Activated CD4-positive, alpha-beta memory T cell treated with anti-CD3 and anti-CD28 coated beads for 36 hours (primary cell): ENCODE measurements around the gene PCDHB14. TPM values are rescaled to one million over a fixed set of nuclear protein-coding genes. Genes with fewer than 3 reads are reported as not detected.

ENCODE experiments used
- CTCF ChIA-PET: fragments of 350-600 bp; sonication (Branson Sonifier 250); formaldehyde crosslinking; loops from one replicate; lab custom pipeline; 2021; ENCODE audit warnings: antibody characterized with exemption, inconsistent platforms; lab: Charles Lee
- POLR2A ChIA-PET: fragments of 350-600 bp; sonication (Branson Sonifier 250); formaldehyde crosslinking; loops from one replicate; lab custom pipeline; 2021; ENCODE audit warnings: antibody characterized with exemption; lab: Charles Lee
- DNase-seq: peaks from one replicate; pipeline ENCODE4 v3.0.0-alpha.2; 2020
- H3K27ac Mint-ChIP-seq: one replicate; pipeline ENCODE4 v1.8.0; 2021; ENCODE audit warnings: mixed read lengths
- H3K27me3 Mint-ChIP-seq: one replicate; pipeline ENCODE4 v1.8.0; 2021; ENCODE audit warnings: mixed read lengths
- H3K36me3 Mint-ChIP-seq: one replicate; pipeline ENCODE4 v1.8.0; 2021; ENCODE audit warnings: mixed read lengths
- H3K4me1 Mint-ChIP-seq: one replicate; pipeline ENCODE4 v1.8.0; 2021; ENCODE audit warnings: low read depth, mixed read lengths
- H3K4me3 Mint-ChIP-seq: one replicate; pipeline ENCODE4 v1.8.0; 2021; ENCODE audit warnings: mild to moderate bottlenecking, mixed read lengths
- H3K9me3 Mint-ChIP-seq: one replicate; pipeline ENCODE4 v1.8.0; 2021; ENCODE audit warnings: mixed read lengths
- intact Hi-C: fragments of 100-400 bp; cut with micrococcal nuclease; formaldehyde crosslinking; loops from one replicate; pipeline ENCODE4 v1.15.1; 2023
- total RNA-seq, 2 experiments: library from RNA; stranded (reverse); gene quantifications; one replicate each; pipeline ENCODE4 v1.2.3, GENCODE V29; 2021

PCDHB14 gene
- total RNA-seq, 2 experiments from 2014 or later = not detected

DNA sequence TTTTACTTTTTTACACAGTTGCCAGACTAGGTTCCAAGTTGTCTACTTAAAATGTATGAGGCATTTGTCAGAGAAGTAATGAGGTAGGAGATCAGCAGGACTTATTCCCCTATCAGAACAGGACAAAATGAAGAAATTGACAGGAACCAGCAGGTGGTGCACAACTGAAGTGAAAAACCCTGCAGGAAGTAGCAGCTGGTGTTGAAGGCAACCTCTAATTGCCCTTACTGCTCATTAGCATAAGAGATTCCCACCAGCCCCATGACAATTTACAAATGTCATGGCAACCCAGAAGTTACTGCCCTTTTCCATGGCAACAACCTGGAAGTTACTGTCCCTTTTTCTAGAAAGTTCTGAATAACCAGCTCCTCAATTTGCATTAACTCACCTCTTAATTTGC is 27.4 kb downstream of the PCDHB14 start:
- no peak overlapping the region for H3K4me3 Mint-ChIP-seq

DNA sequence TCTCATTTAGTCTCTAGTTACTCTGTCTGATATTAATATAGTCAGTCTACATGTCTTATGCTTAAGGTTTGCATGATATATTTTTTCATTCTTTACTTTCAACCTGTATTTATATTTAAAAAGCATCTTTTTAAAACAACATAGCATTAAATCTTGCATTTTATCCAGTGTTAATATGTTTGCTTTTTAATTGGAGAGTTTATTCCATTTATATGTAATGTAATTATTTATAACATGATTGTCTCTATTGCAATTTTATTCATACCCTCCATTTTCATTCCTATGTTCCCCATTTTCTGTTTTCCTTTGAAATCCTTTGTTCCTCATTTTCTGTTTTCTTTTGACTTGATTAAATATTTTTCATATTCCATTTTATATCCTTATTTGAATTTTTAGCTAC is 35.3 kb downstream of the PCDHB14 start:
- ChIA-PET POLR2A (no interaction called here), CTCF (no interaction called here)
- Mint-ChIP-seq H3K4me3 (no peak overlapping the region), H3K4me1 (no peaks in the 10 kb centered on the region), H3K36me3 (peaks cover 45% of the 10 kb centered on the region), H3K9me3 (peaks cover 91% of the 10 kb centered on the region), H3K27ac (no peak overlapping the region), H3K27me3 (no peaks in the 10 kb centered on the region)
- intact Hi-C loops = no loop called here
- DNase-seq = no peak

More for the DNA sequence above, 27.4 kb downstream of the PCDHB14 start:
- intact Hi-C loops = no loop called here
- Mint-ChIP-seq H3K36me3 (peaks cover 27% of the 10 kb centered on the region), H3K9me3 (peaks cover 80% of the 10 kb centered on the region), H3K27ac (no peak overlapping the region), H3K4me1 (no peaks in the 10 kb centered on the region), H3K27me3 (no peaks in the 10 kb centered on the region)
- ChIA-PET POLR2A (no interaction called here), CTCF (interaction anchor here (1.2 kb wide), 1 partner anchor 70 kb away, joined by 4 read pairs; the partner anchor contains the start of gene TAF7)
- DNase-seq = no peak

DNA sequence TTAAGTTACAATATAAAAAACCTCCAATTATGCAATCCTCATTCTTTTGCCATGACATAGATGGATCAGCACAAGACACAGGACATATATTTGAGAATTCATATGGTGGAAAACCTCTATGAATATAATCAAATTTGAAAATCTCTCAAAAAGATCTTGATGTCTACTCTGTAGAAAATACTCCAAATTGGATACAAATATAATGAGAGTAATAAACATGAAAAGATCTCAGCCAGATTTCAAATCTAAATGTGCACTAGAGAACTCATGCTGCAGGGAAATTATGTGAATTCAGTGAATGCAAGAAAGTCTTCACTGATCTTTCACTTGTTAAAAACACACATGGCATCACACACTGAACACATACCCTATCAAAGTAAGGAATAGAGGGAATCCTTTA is 35.8 kb downstream of the PCDHB14 start:
- peaks cover 91% of the 10 kb centered on the region for H3K9me3 Mint-ChIP-seq

DNA sequence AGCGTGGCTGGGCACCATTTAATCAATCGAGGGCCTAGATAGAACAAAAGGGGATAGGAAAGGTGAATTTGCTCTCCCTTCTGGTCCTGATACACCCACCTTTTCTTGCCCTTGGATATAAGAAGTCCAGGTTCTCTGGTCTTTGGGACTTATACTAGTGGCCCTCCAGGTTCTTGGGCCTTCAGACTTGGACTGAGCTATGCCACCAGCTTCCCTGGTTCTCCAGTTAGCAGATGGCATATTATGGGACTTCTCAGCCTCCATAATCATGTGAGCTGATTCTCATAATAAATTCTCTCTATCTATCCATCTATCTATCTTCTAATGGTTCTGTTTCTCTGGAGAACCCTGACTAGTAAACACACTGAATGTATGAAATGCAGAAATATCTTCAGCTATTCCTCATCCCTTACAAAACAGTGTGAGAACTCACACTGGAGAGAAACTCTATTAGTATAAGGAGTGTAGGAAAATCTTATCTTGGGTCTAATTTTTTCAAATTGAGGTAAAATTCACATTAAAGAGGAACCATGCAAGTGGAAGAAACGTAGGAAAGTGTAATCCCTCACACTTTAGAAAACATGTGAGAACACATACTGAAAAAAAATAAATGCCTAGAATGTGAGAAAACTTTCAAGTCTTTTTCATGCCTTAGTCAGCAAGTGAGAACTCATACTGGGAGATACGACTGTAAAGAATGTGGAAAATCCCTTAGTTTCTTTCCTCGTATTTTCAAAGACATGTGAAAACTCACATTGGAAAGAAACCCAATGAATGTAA is 37.5 kb downstream of the PCDHB14 start:
- POLR2A ChIA-PET = no interaction called here
- peaks cover 88% of the 10 kb centered on the region for H3K9me3 Mint-ChIP-seq
- intact Hi-C loops = no loop called here

More for the DNA sequence above, 35.8 kb downstream of the PCDHB14 start:
- Mint-ChIP-seq H3K27ac (no peak overlapping the region), H3K4me3 (no peak overlapping the region), H3K27me3 (no peaks in the 10 kb centered on the region), H3K4me1 (no peaks in the 10 kb centered on the region), H3K36me3 (peaks cover 47% of the 10 kb centered on the region)
- DNase-seq = no peak
- ChIA-PET POLR2A (no interaction called here), CTCF (no interaction called here)
- intact Hi-C loops = no loop called here

DNA sequence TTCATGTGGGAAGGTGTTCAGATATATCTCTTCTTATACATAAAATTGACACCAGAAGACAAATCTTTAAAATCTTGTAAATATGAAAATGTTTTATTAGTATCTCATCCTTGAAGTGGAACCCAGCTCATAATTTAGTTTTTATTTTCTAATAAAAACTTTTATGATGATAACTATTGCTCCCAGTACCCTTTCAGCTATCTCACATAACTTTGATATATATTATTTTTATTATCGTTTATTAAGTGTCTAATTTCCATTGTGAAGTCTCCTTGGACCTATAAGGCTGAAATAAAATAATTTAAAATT is 38.0 kb downstream of the PCDHB14 start:
- no peak for DNase-seq
- no peak overlapping the region for H3K4me3 Mint-ChIP-seq
- intact Hi-C loops = no loop called here
- peaks cover 56% of the 10 kb centered on the region for H3K36me3 Mint-ChIP-seq
- H3K27ac Mint-ChIP-seq = no peak overlapping the region
- ChIA-PET CTCF (no interaction called here), POLR2A (no interaction called here)
- peaks cover 88% of the 10 kb centered on the region for H3K9me3 Mint-ChIP-seq
- no peaks in the 10 kb centered on the region for H3K4me1 Mint-ChIP-seq
- no peaks in the 10 kb centered on the region for H3K27me3 Mint-ChIP-seq

More for the DNA sequence above, 37.5 kb downstream of the PCDHB14 start:
- CTCF ChIA-PET = no interaction called here
- H3K27ac Mint-ChIP-seq = no peak overlapping the region
- no peak for DNase-seq
- H3K4me3 Mint-ChIP-seq = no peak overlapping the region
- H3K36me3 Mint-ChIP-seq = peaks cover 53% of the 10 kb centered on the region
- no peaks in the 10 kb centered on the region for H3K4me1 Mint-ChIP-seq
- H3K27me3 Mint-ChIP-seq = no peaks in the 10 kb centered on the region

DNA sequence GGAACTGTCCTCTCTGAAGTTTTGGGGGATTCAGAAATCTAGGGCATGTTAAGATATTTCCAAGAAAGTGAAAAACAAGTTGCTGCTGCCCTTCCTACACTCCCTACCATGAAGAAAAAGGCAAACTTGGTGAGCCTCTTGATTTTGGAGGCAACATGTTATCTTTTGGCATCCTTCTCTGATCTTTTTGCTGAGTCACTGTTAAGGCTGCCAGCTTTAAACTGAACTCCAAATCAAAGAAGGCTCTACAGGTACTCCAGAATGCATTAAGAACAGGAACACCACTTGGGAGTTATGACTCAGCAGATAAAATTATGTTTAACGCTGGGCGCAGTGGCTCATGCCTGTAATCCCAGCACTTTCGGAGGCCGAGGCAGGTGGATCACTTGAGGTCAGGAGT is 46.1 kb downstream of the PCDHB14 start:
- DNase-seq = no peak
- H3K4me1 Mint-ChIP-seq = no peaks in the 10 kb centered on the region
- H3K36me3 Mint-ChIP-seq = peaks cover 45% of the 10 kb centered on the region
- ChIA-PET POLR2A (no interaction called here), CTCF (no interaction called here)
- no peak overlapping the region for H3K27ac Mint-ChIP-seq
- peaks cover 81% of the 10 kb centered on the region for H3K9me3 Mint-ChIP-seq
- H3K4me3 Mint-ChIP-seq = no peak overlapping the region
- intact Hi-C loops = no loop called here
- H3K27me3 Mint-ChIP-seq = no peaks in the 10 kb centered on the region

DNA sequence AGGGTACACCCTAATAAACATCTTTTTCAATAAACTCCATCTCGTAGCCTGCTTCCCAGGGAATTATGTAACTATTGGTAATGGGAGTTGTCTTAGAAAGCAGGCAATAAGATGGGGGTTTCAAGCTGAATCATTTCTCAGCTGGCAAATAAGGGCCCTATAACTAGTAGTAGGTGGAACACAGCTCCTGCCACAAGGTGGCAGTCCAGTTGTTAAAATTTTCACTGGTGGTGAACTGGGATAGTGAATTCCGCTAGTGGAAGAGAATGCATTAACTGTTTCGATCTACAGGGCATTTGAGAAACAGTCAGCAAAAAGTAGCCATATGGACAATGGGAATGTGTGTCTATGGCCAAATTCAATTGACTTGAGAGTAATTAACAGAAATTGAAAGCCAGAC is 49.8 kb downstream of the PCDHB14 start:
- H3K4me1 Mint-ChIP-seq = no peaks in the 10 kb centered on the region
- ChIA-PET POLR2A (no interaction called here), CTCF (interaction anchor here (0.6 to 1.0 kb wide), 2 partner anchors 140 to 149 kb away, joined by 3 read pairs; partner anchors contain the start of gene PCDHGA10)
- H3K36me3 Mint-ChIP-seq = peaks cover 25% of the 10 kb centered on the region
- intact Hi-C loops = no loop called here
- no peak overlapping the region for H3K27ac Mint-ChIP-seq
- DNase-seq = no peak
- no peaks in the 10 kb centered on the region for H3K27me3 Mint-ChIP-seq
- peaks cover 76% of the 10 kb centered on the region for H3K9me3 Mint-ChIP-seq
- no peak overlapping the region for H3K4me3 Mint-ChIP-seq

Other genes starting within 250 kb of the PCDHB14 start
- gene PCDHB1, start 172.0 kb upstream of the PCDHB14 start, total RNA-seq = not detected
- under 1 TPM in 1 of 2 experiments, not detected in 1; 0.17 TPM for gene PCDHB2, start 128.7 kb upstream of the PCDHB14 start, total RNA-seq
- gene PCDHB3, start 122.9 kb upstream of the PCDHB14 start, total RNA-seq = not detected
- gene PCDHB4, start 101.5 kb upstream of the PCDHB14 start, total RNA-seq = not detected
- gene PCDHB5, start 88.1 kb upstream of the PCDHB14 start, total RNA-seq = not detected
- not detected for gene PCDHB6, start 73.3 kb upstream of the PCDHB14 start, total RNA-seq
- not detected for gene PCDHB7, start 50.7 kb upstream of the PCDHB14 start, total RNA-seq
- not detected for gene PCDHB8, start 45.6 kb upstream of the PCDHB14 start, total RNA-seq
- gene PCDHB16, start 41.0 kb upstream of the PCDHB14 start, total RNA-seq = not detected
- not detected for gene PCDHB9, start 36.2 kb upstream of the PCDHB14 start, total RNA-seq
- gene PCDHB10, start 31.0 kb upstream of the PCDHB14 start, total RNA-seq = not detected
- gene PCDHB11, start 23.7 kb upstream of the PCDHB14 start, total RNA-seq = not detected
- gene PCDHB12, start 14.6 kb upstream of the PCDHB14 start, total RNA-seq = not detected
- gene PCDHB13, start 9.4 kb upstream of the PCDHB14 start, total RNA-seq = not detected
- not detected for gene PCDHB15, start 22.1 kb downstream of the PCDHB14 start, total RNA-seq
- gene SLC25A2, start 80.7 kb downstream of the PCDHB14 start, total RNA-seq = under 1 TPM; 0.19 to 0.31 TPM
- 10 to 100 TPM; 54.6 to 55.5 TPM for gene TAF7, start 97.4 kb downstream of the PCDHB14 start, total RNA-seq
- gene PCDHGA1, start 107.2 kb downstream of the PCDHB14 start, total RNA-seq = not detected
- gene PCDHGA2, start 115.4 kb downstream of the PCDHB14 start, total RNA-seq = not detected
- gene PCDHGA3, start 120.5 kb downstream of the PCDHB14 start, total RNA-seq = not detected
- not detected for gene PCDHGB1, start 126.8 kb downstream of the PCDHB14 start, total RNA-seq
- gene PCDHGA4, start 131.7 kb downstream of the PCDHB14 start, total RNA-seq = under 1 TPM; 0.07 to 0.12 TPM
- under 1 TPM; 0.10 to 0.19 TPM for gene PCDHGB2, start 136.7 kb downstream of the PCDHB14 start, total RNA-seq
- not detected for gene PCDHGA5, start 140.8 kb downstream of the PCDHB14 start, total RNA-seq
- gene PCDHGB3, start 146.9 kb downstream of the PCDHB14 start, total RNA-seq = under 1 TPM in 1 of 2 experiments, not detected in 1; 0.10 TPM
- gene PCDHGA6, start 150.5 kb downstream of the PCDHB14 start, total RNA-seq = under 1 TPM; 0.05 to 0.10 TPM
- gene PCDHGA7, start 159.4 kb downstream of the PCDHB14 start, total RNA-seq = under 1 TPM in 1 of 2 experiments, not detected in 1; 0.07 TPM
- under 1 TPM in 1 of 2 experiments, not detected in 1; 0.07 TPM for gene PCDHGB4, start 164.4 kb downstream of the PCDHB14 start, total RNA-seq
- not detected for gene PCDHGA8, start 169.3 kb downstream of the PCDHB14 start, total RNA-seq
- under 1 TPM; 0.12 to 0.15 TPM for gene PCDHGB5, start 174.6 kb downstream of the PCDHB14 start, total RNA-seq
- gene PCDHGA9, start 179.4 kb downstream of the PCDHB14 start, total RNA-seq = under 1 TPM in 1 of 2 experiments, not detected in 1; 0.10 TPM
- under 1 TPM in 1 of 2 experiments, not detected in 1; 0.07 TPM for gene PCDHGB6, start 184.7 kb downstream of the PCDHB14 start, total RNA-seq
- under 1 TPM; 0.07 to 0.10 TPM for gene PCDHGA10, start 189.6 kb downstream of the PCDHB14 start, total RNA-seq
- gene PCDHGB7, start 194.3 kb downstream of the PCDHB14 start, total RNA-seq = under 1 TPM in 1 of 2 experiments, not detected in 1; 0.07 TPM
- under 1 TPM in 1 of 2 experiments, not detected in 1; 0.05 TPM for gene PCDHGA11, start 197.7 kb downstream of the PCDHB14 start, total RNA-seq
- gene PCDHGA12, start 207.2 kb downstream of the PCDHB14 start, total RNA-seq = under 1 TPM in 1 of 2 experiments, not detected in 1; 0.07 TPM